ENCODE measurements around the gene IFT43.

The IFT43 gene

GRCh38 chr14:76015191-76015590, 29.6 kb downstream of the IFT43 start:
- Histone ChIP-seq H3K27me3 (ENCODE audit: insufficient read depth, low read length) (no peaks in the 10 kb centered on the region), H3K36me3 (ENCODE audit: insufficient read depth, low read length) (peaks cover 22% of the 10 kb centered on the region), H2AFZ (ENCODE audit: low read length, unreplicated experiment) (no peak overlapping the region), H3K27ac (ENCODE audit: low read depth, low read length) (no peak overlapping the region), H3K4me3 (ENCODE audit: low read depth, low read length) (no peak overlapping the region), H3K79me2 (ENCODE audit: control insufficient read depth, insufficient read depth, low read length, unreplicated experiment) (no peaks in the 10 kb centered on the region), H3K4me1 (ENCODE audit: control insufficient read depth, insufficient read depth, low read length, unreplicated experiment) (no peaks in the 10 kb centered on the region)

- Histone ChIP-seq H3K27ac (ENCODE audit: low read depth, low read length) (no peak overlapping the region), H3K4me3 (ENCODE audit: low read depth, low read length) (no peak overlapping the region), H3K4me1 (ENCODE audit: control insufficient read depth, insufficient read depth, low read length, unreplicated experiment) (no peaks in the 10 kb centered on the region), H3K36me3 (ENCODE audit: insufficient read depth, low read length) (peaks cover 26% of the 10 kb centered on the region), H2AFZ (ENCODE audit: low read length, unreplicated experiment) (no peak overlapping the region), H3K27me3 (ENCODE audit: insufficient read depth, low read length) (no peaks in the 10 kb centered on the region), H3K79me2 (ENCODE audit: control insufficient read depth, insufficient read depth, low read length, unreplicated experiment) (no peaks in the 10 kb centered on the region)
Observed at GRCh38 chr14:76015668-76016067, 30.1 kb downstream of the IFT43 start.

DNA sequence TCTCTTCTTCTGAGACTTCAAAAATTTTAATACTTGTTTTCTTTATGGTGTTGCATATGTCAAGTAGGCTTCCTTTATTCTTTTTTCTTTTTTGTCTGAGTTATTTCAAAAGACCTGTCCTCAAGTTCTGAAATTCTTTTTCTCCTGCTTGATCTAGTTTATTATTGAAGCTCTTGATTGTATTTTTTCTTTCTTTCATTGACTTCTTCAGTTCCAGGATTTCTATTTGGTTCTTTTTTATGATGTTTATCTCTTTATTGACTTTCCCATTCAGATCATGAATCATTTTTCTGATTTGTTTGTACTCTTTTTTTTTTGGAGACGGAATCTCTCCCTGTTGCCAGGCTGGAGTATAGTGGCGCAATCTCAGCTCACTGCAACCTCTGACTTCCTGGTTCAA, 34.1 kb downstream of the IFT43 start:
- Histone ChIP-seq H3K4me1 (ENCODE audit: control insufficient read depth, insufficient read depth, low read length, unreplicated experiment) (no peaks in the 10 kb centered on the region), H3K27ac (ENCODE audit: low read depth, low read length) (no peak overlapping the region), H2AFZ (ENCODE audit: low read length, unreplicated experiment) (no peak overlapping the region), H3K4me3 (ENCODE audit: low read depth, low read length) (no peak overlapping the region), H3K36me3 (ENCODE audit: insufficient read depth, low read length) (peaks cover 36% of the 10 kb centered on the region), H3K27me3 (ENCODE audit: insufficient read depth, low read length) (no peaks in the 10 kb centered on the region), H3K79me2 (ENCODE audit: control insufficient read depth, insufficient read depth, low read length, unreplicated experiment) (no peaks in the 10 kb centered on the region)

DNA sequence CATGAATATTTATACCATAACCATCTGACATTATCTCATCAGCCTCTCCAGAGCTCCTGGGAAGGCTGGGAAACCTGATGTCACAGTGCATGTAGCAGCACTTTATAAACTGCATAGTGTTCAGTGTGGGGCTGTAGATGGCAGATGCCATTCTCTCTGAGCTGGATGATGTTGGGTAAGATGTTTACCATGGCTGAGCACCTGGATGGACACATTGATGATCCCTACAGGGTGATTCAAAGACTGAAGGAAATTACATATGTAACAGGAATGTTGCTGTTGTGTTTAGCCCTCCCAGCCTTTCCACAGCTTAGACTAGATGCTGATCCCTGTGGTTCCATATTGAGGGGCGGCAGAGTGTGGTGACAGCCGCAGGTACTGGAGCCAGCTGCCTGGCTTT, 37.4 kb downstream of the IFT43 start:
- no peaks in the 10 kb centered on the region for H3K27me3 ChIP-seq (ENCODE audit: insufficient read depth, low read length)
- no peaks in the 10 kb centered on the region for H3K4me1 ChIP-seq (ENCODE audit: control insufficient read depth, insufficient read depth, low read length, unreplicated experiment)
- peaks cover 34% of the 10 kb centered on the region for H3K36me3 ChIP-seq (ENCODE audit: insufficient read depth, low read length)
- H3K27ac ChIP-seq (ENCODE audit: low read depth, low read length) = no peak overlapping the region
- H2AFZ ChIP-seq (ENCODE audit: low read length, unreplicated experiment) = no peak overlapping the region
- H3K4me3 ChIP-seq (ENCODE audit: low read depth, low read length) = no peak overlapping the region
- no peaks in the 10 kb centered on the region for H3K79me2 ChIP-seq (ENCODE audit: control insufficient read depth, insufficient read depth, low read length, unreplicated experiment)

DNA sequence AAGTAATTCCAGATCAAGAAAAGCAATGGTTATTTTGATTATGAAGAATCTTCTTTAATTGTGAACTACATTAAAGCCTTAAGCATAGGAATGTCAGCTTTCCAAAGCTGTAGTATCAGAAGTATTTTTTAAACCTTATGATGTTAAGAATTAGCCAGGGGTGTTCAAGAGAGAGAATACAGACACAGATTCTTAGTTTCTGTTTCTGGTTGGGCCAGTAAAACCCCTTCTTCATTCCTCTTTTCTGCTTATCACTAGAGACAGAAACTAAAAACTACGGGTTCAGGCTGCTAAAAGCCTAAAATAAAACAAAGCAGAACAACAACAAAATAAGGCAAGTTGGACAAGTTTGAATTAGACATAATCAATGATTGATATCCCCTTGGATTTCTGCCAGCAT, 38.2 kb downstream of the IFT43 start:
- H3K27ac ChIP-seq (ENCODE audit: low read depth, low read length) = no peak overlapping the region
- H3K36me3 ChIP-seq (ENCODE audit: insufficient read depth, low read length) = peaks cover 27% of the 10 kb centered on the region
- H3K27me3 ChIP-seq (ENCODE audit: insufficient read depth, low read length) = no peaks in the 10 kb centered on the region
- H2AFZ ChIP-seq (ENCODE audit: low read length, unreplicated experiment) = no peak overlapping the region
- H3K4me3 ChIP-seq (ENCODE audit: low read depth, low read length) = no peak overlapping the region
- H3K79me2 ChIP-seq (ENCODE audit: control insufficient read depth, insufficient read depth, low read length, unreplicated experiment) = no peaks in the 10 kb centered on the region
- no peaks in the 10 kb centered on the region for H3K4me1 ChIP-seq (ENCODE audit: control insufficient read depth, insufficient read depth, low read length, unreplicated experiment)

DNA sequence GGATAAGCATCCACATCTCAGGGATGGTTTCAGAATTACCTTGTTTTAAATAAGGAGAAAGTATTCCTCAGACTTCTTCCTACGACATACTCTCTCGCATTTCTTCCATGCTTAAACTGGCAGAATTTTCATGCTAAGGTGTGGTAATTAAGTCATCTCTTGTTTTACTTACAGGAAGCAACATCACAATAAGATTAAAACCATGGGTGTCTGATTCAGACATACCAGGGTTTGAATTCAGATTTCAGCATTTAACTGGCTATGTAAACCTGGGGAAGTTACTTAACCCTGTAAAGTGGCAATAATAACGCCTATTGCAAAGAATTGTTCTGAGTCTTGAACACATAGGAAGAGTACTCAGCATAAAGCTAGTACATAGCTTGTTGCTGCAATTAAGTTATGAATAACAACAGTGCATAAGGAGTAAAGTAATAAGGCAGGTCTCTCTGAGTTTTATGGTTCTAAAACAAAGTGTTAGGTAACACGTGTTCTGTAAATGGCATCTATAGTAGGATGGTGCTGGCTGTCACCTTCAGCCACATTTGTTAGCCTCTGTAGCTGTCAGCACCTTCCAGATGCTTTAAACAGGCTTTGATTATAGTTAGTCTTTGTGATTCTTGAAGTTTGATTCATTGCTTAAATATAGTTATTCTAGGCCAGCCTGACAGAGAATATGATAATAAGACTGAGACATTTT, 38.8 kb downstream of the IFT43 start:
- Histone ChIP-seq H3K4me3 (ENCODE audit: low read depth, low read length) (no peak overlapping the region), H3K27ac (ENCODE audit: low read depth, low read length) (no peak overlapping the region), H3K36me3 (ENCODE audit: insufficient read depth, low read length) (peaks cover 21% of the 10 kb centered on the region), H3K4me1 (ENCODE audit: control insufficient read depth, insufficient read depth, low read length, unreplicated experiment) (no peaks in the 10 kb centered on the region), H3K27me3 (ENCODE audit: insufficient read depth, low read length) (no peaks in the 10 kb centered on the region), H3K79me2 (ENCODE audit: control insufficient read depth, insufficient read depth, low read length, unreplicated experiment) (no peaks in the 10 kb centered on the region), H2AFZ (ENCODE audit: low read length, unreplicated experiment) (no peak overlapping the region)

- H3K4me3 ChIP-seq (ENCODE audit: low read depth, low read length) = no peak overlapping the region
Observed at GRCh38 chr14:76034566-76034965, 49.0 kb downstream of the IFT43 start.

GRCh38 chr14:76040704-76041103, 55.1 kb downstream of the IFT43 start:
- H3K4me3 ChIP-seq (ENCODE audit: low read depth, low read length) = no peak overlapping the region
- H3K27ac ChIP-seq (ENCODE audit: low read depth, low read length) = no peak overlapping the region
- H3K79me2 ChIP-seq (ENCODE audit: control insufficient read depth, insufficient read depth, low read length, unreplicated experiment) = no peaks in the 10 kb centered on the region

More at GRCh38 chr14:76034566-76034965, 49.0 kb downstream of the IFT43 start:
- Histone ChIP-seq H3K27ac (ENCODE audit: low read depth, low read length) (no peak overlapping the region), H3K36me3 (ENCODE audit: insufficient read depth, low read length) (peaks cover 3% of the 10 kb centered on the region; the same call in 1 of the 2 replicates), H3K27me3 (ENCODE audit: insufficient read depth, low read length) (no peaks in the 10 kb centered on the region), H2AFZ (ENCODE audit: low read length, unreplicated experiment) (no peak overlapping the region), H3K79me2 (ENCODE audit: control insufficient read depth, insufficient read depth, low read length, unreplicated experiment) (no peaks in the 10 kb centered on the region), H3K4me1 (ENCODE audit: control insufficient read depth, insufficient read depth, low read length, unreplicated experiment) (no peaks in the 10 kb centered on the region)

GRCh38 chr14:76045773-76046172, 60.2 kb downstream of the IFT43 start:
- Histone ChIP-seq H2AFZ (ENCODE audit: low read length, unreplicated experiment) (no peak overlapping the region), H3K79me2 (ENCODE audit: control insufficient read depth, insufficient read depth, low read length, unreplicated experiment) (no peaks in the 10 kb centered on the region)

More at GRCh38 chr14:76040704-76041103, 55.1 kb downstream of the IFT43 start:
- Histone ChIP-seq H2AFZ (ENCODE audit: low read length, unreplicated experiment) (no peak overlapping the region), H3K36me3 (ENCODE audit: insufficient read depth, low read length) (no peaks in the 10 kb centered on the region), H3K4me1 (ENCODE audit: control insufficient read depth, insufficient read depth, low read length, unreplicated experiment) (no peaks in the 10 kb centered on the region), H3K27me3 (ENCODE audit: insufficient read depth, low read length) (no peaks in the 10 kb centered on the region)

GRCh38 chr14:76050250-76050649, 64.7 kb downstream of the IFT43 start:
- no peak overlapping the region for H2AFZ ChIP-seq (ENCODE audit: low read length, unreplicated experiment)

More at GRCh38 chr14:76045773-76046172, 60.2 kb downstream of the IFT43 start:
- Histone ChIP-seq H3K4me1 (ENCODE audit: control insufficient read depth, insufficient read depth, low read length, unreplicated experiment) (no peaks in the 10 kb centered on the region), H3K27me3 (ENCODE audit: insufficient read depth, low read length) (no peaks in the 10 kb centered on the region), H3K4me3 (ENCODE audit: low read depth, low read length) (no peak overlapping the region), H3K36me3 (ENCODE audit: insufficient read depth, low read length) (no peaks in the 10 kb centered on the region), H3K27ac (ENCODE audit: low read depth, low read length) (no peak overlapping the region)

DNA sequence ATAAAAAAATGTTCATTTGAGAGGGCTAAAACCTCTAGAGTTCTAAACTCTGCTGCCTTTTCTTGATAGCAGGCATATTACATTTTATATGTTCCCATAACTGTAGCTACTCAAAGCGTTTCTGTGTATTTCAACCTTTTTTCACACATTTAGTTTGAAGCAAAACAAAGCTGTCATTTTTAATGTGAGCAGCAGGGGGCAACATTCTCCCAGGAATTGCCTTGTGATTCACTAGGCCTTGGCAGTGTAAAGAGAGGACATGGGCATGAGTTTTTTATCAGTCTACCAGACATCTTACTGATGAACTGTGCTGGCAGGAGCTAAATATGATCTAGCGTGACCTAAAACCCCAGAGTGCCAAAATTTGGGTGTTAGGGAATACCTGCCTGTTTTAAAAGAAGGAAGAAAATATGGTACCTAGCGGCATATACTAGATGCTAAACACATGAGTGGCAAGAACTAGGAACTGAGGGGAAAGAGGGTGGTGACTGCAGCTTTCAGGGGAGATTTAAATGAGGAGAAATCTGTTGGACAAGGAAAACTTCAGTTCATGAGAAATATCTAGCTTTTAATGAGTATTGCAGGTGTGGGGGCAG, 65.3 kb downstream of the IFT43 start:
- no peak overlapping the region for H3K4me3 ChIP-seq (ENCODE audit: low read depth, low read length)
- H3K79me2 ChIP-seq (ENCODE audit: control insufficient read depth, insufficient read depth, low read length, unreplicated experiment) = no peaks in the 10 kb centered on the region
- H3K27ac ChIP-seq (ENCODE audit: low read depth, low read length) = no peak overlapping the region
- H3K36me3 ChIP-seq (ENCODE audit: insufficient read depth, low read length) = no peaks in the 10 kb centered on the region
- H3K27me3 ChIP-seq (ENCODE audit: insufficient read depth, low read length) = no peaks in the 10 kb centered on the region
- no peaks in the 10 kb centered on the region for H3K4me1 ChIP-seq (ENCODE audit: control insufficient read depth, insufficient read depth, low read length, unreplicated experiment)
- H2AFZ ChIP-seq (ENCODE audit: low read length, unreplicated experiment) = no peak overlapping the region

More at GRCh38 chr14:76050250-76050649, 64.7 kb downstream of the IFT43 start:
- Histone ChIP-seq H3K4me1 (ENCODE audit: control insufficient read depth, insufficient read depth, low read length, unreplicated experiment) (no peaks in the 10 kb centered on the region), H3K4me3 (ENCODE audit: low read depth, low read length) (no peak overlapping the region), H3K79me2 (ENCODE audit: control insufficient read depth, insufficient read depth, low read length, unreplicated experiment) (no peaks in the 10 kb centered on the region), H3K27me3 (ENCODE audit: insufficient read depth, low read length) (no peaks in the 10 kb centered on the region), H3K27ac (ENCODE audit: low read depth, low read length) (no peak overlapping the region), H3K36me3 (ENCODE audit: insufficient read depth, low read length) (no peaks in the 10 kb centered on the region)
